Ascending aorta (tissue), 2 donors: Measurements from ENCODE around the gene GAGE12G. TPM values are rescaled to one million over a fixed set of nuclear protein-coding genes. Genes with fewer than 3 reads are reported as not detected.

Experiments
- DNase-seq, 2 donors: peaks; one replicate each; pipeline ENCODE4 v3.0.0-alpha.2; 2019; ENCODE audit warnings: low spot score in 2 of 2
- H3K27ac ChIP-seq, 2 donors: fragments of 200-600 bp; sonication (generic); one replicate each; pipeline ENCODE4 v1.5.1; 2016 to 2017; ENCODE audit warnings: mild to moderate bottlenecking in 1 of 2
- H3K27me3 ChIP-seq: fragments of 200-600 bp; sonication (generic); one replicate; pipeline ENCODE4 v1.5.1; 2017
- H3K36me3 ChIP-seq, 2 donors: fragments of 200-600 bp; sonication (generic); one replicate each; pipeline ENCODE4 v1.5.1; 2016
- H3K4me1 ChIP-seq, 2 donors: fragments of 200-600 bp; sonication (generic); one replicate each; pipeline ENCODE4 v1.5.1; 2016 to 2017; ENCODE audit warnings: mild to moderate bottlenecking in 1 of 2
- H3K4me3 ChIP-seq, 2 donors: fragments of 200-600 bp; sonication (generic); one replicate each; pipeline ENCODE4 v1.5.1; 2016 to 2017; ENCODE audit warnings: mild to moderate bottlenecking in 1 of 2
- H3K9me3 ChIP-seq, 2 donors: fragments of 200-600 bp; sonication (generic); one replicate each; pipeline ENCODE4 v1.5.1; 2016
- CTCF ChIP-seq, 3 experiments: fragments of 200-600 bp in 2 of 3; fragments of 450-650 bp in 1 of 3; sonication (generic) in 2 of 3; IDR thresholded peaks; one replicate each; pipeline ENCODE4 v1.5.1; 2016 to 2019; ENCODE audit warnings: antibody characterized with exemption in 3 of 3, mild to moderate bottlenecking in 1 of 3, moderate library complexity in 1 of 3
- intact Hi-C: fragments of 100-400 bp; cut with DNase I; formaldehyde crosslinking; loops from one replicate; pipeline ENCODE4 v1.15.1; 2023
- total RNA-seq: library from RNA; depleted of rRNA; stranded (reverse); fragments of >200 nt; gene quantifications from one replicate; pipeline ENCODE4 v1.1.0, GENCODE V29; 2016

The GAGE12G gene
- total RNA-seq, 1 donor from 2014 or later = not detected

GRCh38 chrX:49610718-49611310 lies 40.6 kb downstream of the GAGE12G start:
- Histone ChIP-seq H3K4me1 (no peaks in the 10 kb centered on the region), H3K36me3 (no peaks in the 10 kb centered on the region), H3K4me3 (no peak overlapping the region), H3K9me3 (no peaks in the 10 kb centered on the region), H3K27ac (no peak overlapping the region), H3K27me3 (no peaks in the 10 kb centered on the region)
- TF ChIP-seq CTCF (IDR thresholded peaks at IDR 0.05) = no peak
- intact Hi-C loops = no loop called here
- DNase-seq = no peak

- H3K36me3 ChIP-seq = no peaks in the 10 kb centered on the region
- no peaks in the 10 kb centered on the region for H3K27me3 ChIP-seq
- intact Hi-C loops = no loop called here
- no peak overlapping the region for H3K4me3 ChIP-seq
- DNase-seq = no peak
- no peak for TF ChIP-seq CTCF (IDR thresholded peaks at IDR 0.05)
- H3K4me1 ChIP-seq = no peaks in the 10 kb centered on the region
- no peak overlapping the region for H3K27ac ChIP-seq
- no peaks in the 10 kb centered on the region for H3K9me3 ChIP-seq
These were observed 48.4 kb downstream of the GAGE12G start for GRCh38 chrX:49618574-49618973.

Other genes with a start within 250 kb of the GAGE12G start
- gene GAGE12J, start 248.4 kb upstream of the GAGE12G start, total RNA-seq = not detected
- not detected for gene GAGE13, start 238.8 kb upstream of the GAGE12G start, total RNA-seq
- gene GAGE12C, start 38.2 kb upstream of the GAGE12G start, total RNA-seq = not detected
- not detected for gene GAGE12D, start 28.7 kb upstream of the GAGE12G start, total RNA-seq
- gene GAGE12E, start 19.1 kb upstream of the GAGE12G start, total RNA-seq = not detected
- not detected for gene GAGE12F, start 9.6 kb upstream of the GAGE12G start, total RNA-seq
- gene GAGE12H, start 9.5 kb downstream of the GAGE12G start, total RNA-seq = not detected
- not detected for gene GAGE2A, start 19.1 kb downstream of the GAGE12G start, total RNA-seq
- gene GAGE1, start 28.6 kb downstream of the GAGE12G start, total RNA-seq = not detected
- gene PAGE1, start 125.6 kb downstream of the GAGE12G start, total RNA-seq = not detected